ENCODE measurements around the gene TSPAN12.

DNA sequence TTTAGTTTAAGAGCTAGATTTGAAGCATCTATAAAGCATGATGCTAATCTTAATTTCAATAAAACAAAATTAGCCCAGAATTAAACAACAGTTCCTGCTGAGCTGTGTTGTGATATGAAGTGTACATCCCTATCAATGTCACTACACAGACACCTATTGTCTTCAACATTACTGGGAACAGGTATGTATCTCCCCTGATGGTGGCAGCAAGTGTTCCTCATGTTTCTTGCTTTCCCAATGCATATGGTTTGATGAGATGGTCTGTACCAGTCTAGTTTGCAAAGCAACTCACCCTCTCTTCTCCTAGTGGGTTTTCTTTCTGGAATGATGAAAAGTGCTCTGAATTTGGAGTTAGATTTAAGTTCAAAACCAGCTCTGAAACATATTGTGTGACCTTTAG is 38.1 kb downstream of the TSPAN12 start:
- TF ChIP-seq, protein P1, sequence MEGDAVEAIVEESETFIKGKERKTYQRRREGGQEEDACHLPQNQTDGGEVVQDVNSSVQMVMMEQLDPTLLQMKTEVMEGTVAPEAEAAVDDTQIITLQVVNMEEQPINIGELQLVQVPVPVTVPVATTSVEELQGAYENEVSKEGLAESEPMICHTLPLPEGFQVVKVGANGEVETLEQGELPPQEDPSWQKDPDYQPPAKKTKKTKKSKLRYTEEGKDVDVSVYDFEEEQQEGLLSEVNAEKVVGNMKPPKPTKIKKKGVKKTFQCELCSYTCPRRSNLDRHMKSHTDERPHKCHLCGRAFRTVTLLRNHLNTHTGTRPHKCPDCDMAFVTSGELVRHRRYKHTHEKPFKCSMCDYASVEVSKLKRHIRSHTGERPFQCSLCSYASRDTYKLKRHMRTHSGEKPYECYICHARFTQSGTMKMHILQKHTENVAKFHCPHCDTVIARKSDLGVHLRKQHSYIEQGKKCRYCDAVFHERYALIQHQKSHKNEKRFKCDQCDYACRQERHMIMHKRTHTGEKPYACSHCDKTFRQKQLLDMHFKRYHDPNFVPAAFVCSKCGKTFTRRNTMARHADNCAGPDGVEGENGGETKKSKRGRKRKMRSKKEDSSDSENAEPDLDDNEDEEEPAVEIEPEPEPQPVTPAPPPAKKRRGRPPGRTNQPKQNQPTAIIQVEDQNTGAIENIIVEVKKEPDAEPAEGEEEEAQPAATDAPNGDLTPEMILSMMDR (IDR thresholded peaks at IDR 0.05), result no peak
- TF ChIP-seq TCF7L2 (IDR thresholded peaks at IDR 0.05; ENCODE audit: low read depth, low read length) (no peak), POLR2AphosphoS5 (IDR thresholded peaks at IDR 0.05; ENCODE audit: low read depth, low read length) (no peak), REST (IDR thresholded peaks at IDR 0.05; ENCODE audit: insufficient read depth in 1 of 2, low read depth in 2 of 2, low read length in 1 of 2) (no peak), SIN3A (IDR thresholded peaks at IDR 0.05; ENCODE audit: borderline replicate concordance, insufficient read depth, low read depth, low read length) (no peak)
